ENCODE data around the gene GON4L.

GON4L gene

DNA sequence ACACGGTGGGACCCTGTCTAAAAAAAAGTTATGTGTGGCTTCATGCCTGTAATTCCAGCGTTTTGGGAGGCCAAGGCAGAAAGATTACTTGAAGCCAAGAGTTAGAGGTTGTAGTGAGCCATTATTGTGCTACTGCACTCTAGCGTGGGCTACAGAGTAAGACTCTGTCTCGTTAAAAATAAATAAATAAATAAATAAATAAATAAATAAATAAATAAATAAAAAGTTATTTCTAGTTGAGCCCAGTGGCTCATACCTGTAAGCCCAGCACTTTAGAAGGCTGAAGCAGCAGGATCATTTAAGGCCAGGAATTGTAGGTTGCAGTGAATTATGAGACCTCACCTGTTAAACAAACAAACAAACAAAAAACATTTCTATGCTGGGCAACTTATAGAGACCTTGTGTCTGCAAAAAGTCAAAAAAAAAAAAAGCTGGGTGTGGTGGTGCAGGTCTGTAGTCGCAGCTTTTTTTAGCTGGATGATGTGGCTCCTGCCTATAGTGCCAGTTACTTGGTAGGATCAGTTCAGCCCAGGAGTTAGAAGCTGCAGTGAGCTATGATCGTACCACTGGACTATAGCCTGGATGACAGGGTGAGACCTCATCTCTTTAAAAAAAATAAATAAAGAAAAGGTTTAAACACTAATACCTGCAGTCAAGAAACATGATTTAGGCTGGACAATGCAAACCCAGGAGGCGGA lies 25.6 kb downstream of the GON4L start (continued):
- TF ChIP-seq, protein P1, sequence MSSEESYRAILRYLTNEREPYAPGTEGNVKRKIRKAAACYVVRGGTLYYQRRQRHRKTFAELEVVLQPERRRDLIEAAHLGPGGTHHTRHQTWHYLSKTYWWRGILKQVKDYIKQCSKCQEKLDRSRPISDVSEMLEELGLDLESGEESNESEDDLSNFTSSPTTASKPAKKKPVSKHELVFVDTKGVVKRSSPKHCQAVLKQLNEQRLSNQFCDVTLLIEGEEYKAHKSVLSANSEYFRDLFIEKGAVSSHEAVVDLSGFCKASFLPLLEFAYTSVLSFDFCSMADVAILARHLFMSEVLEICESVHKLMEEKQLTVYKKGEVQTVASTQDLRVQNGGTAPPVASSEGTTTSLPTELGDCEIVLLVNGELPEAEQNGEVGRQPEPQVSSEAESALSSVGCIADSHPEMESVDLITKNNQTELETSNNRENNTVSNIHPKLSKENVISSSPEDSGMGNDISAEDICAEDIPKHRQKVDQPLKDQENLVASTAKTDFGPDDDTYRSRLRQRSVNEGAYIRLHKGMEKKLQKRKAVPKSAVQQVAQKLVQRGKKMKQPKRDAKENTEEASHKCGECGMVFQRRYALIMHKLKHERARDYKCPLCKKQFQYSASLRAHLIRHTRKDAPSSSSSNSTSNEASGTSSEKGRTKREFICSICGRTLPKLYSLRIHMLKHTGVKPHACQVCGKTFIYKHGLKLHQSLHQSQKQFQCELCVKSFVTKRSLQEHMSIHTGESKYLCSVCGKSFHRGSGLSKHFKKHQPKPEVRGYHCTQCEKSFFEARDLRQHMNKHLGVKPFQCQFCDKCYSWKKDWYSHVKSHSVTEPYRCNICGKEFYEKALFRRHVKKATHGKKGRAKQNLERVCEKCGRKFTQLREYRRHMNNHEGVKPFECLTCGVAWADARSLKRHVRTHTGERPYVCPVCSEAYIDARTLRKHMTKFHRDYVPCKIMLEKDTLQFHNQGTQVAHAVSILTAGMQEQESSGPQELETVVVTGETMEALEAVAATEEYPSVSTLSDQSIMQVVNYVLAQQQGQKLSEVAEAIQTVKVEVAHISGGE (tag by site-specific recombination; conservative IDR thresholded peaks at IDR 0.05; ENCODE audit: low read depth), result peak; percentile 69
- 0 out of 2 replicates have a peak, but pooled peaks have one; percentile 17 for TF ChIP-seq ZNF514 (tag by site-specific recombination; IDR thresholded peaks at IDR 0.05)

DNA sequence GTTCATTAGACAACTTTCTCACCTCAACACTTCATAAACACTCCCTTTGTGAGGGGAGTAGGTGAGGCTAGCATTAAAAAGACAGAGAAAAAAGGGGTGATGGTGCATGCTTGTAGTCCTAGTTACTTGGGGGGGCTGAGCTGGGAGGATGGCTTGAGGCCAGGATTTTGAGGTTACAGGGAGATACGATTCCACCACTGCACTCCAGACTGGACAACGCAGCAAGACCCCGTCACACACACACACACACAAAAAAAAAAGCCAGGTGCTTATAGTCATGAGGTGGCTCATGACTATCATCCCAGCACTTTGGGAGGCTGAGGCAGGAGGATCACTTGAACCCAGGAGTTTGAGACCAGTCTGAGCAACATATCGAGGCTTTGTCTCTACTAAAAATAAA lies 29.6 kb downstream of the GON4L start:
- POLR2A ChIA-PET, result no interaction called here
- no peak overlapping the region for H3K27ac ChIP-seq (ENCODE audit: extremely low read depth, low read depth, low read length)
- TF ChIP-seq ZNF121 (tag by site-specific recombination; IDR thresholded peaks at IDR 0.05) (peak; percentile 94), OVOL3 (tag by site-specific recombination; IDR thresholded peaks at IDR 0.05) (no peak)
- no peak overlapping the region for H3K4me3 ChIP-seq (ENCODE audit: low read depth, low read length)
- no peaks in the 10 kb centered on the region for H3K4me1 ChIP-seq (ENCODE audit: control insufficient read depth, insufficient read depth, low read length)
- H3K36me3 ChIP-seq (ENCODE audit: control insufficient read depth in 2 of 2, insufficient read depth in 1 of 2, low read length in 2 of 2), result peaks cover 30 to 44% of the 10 kb centered on the region in 2 experiments; a peak in 2 of 3 replicates
- CTCF ChIA-PET, result interaction anchor here (0.6 kb wide), 1 partner anchor 150 kb away, joined by 3 read pairs; no protein-coding TSS in a partner anchor
- no peaks in the 10 kb centered on the region for H3K9me3 ChIP-seq (ENCODE audit: control insufficient read depth, insufficient read depth, low read depth, low read length)

DNA sequence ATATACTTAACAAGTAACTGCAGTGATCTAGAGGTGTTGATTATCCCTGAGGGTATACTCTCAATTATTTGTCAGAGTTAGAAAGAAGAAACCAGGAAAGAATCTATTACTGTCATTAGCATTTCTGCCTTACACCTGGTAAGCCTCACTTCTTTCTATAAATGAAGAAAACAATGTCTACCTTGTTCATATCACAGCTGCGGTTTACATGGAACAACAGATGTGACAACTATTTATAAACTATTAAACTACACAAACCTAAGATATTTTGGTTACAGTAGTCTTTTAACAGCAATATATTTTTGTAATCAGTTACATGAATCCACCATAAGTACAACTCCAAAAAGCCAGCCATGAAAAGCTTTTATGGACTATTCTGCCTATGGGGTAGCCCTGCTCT lies 40.7 kb downstream of the GON4L start:
- ChIA-PET CTCF (interaction anchor here (0.7 kb wide), 1 partner anchor 46 kb away, joined by 3 read pairs; no protein-coding TSS in a partner anchor), POLR2A (no interaction called here)

More for the DNA sequence above, 40.7 kb downstream of the GON4L start:
- H3K9me3 ChIP-seq (ENCODE audit: control insufficient read depth, insufficient read depth, low read depth, low read length), result no peaks in the 10 kb centered on the region
- peaks cover 74 to 83% of the 10 kb centered on the region in 2 experiments for H3K36me3 ChIP-seq (ENCODE audit: control insufficient read depth in 2 of 2, insufficient read depth in 1 of 2, low read length in 2 of 2)
- H3K4me3 ChIP-seq (ENCODE audit: low read depth, low read length), result no peak overlapping the region
- TF ChIP-seq, protein P2, sequence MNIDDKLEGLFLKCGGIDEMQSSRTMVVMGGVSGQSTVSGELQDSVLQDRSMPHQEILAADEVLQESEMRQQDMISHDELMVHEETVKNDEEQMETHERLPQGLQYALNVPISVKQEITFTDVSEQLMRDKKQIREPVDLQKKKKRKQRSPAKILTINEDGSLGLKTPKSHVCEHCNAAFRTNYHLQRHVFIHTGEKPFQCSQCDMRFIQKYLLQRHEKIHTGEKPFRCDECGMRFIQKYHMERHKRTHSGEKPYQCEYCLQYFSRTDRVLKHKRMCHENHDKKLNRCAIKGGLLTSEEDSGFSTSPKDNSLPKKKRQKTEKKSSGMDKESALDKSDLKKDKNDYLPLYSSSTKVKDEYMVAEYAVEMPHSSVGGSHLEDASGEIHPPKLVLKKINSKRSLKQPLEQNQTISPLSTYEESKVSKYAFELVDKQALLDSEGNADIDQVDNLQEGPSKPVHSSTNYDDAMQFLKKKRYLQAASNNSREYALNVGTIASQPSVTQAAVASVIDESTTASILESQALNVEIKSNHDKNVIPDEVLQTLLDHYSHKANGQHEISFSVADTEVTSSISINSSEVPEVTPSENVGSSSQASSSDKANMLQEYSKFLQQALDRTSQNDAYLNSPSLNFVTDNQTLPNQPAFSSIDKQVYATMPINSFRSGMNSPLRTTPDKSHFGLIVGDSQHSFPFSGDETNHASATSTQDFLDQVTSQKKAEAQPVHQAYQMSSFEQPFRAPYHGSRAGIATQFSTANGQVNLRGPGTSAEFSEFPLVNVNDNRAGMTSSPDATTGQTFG (tag by site-specific recombination; IDR thresholded peaks at IDR 0.05; ENCODE audit: borderline replicate concordance), result no peak
- TF ChIP-seq ZNF843 (tag by site-specific recombination; IDR thresholded peaks at IDR 0.05) (no peak), HOXD13 (CRISPR knock-in tag; IDR thresholded peaks at IDR 0.05; ENCODE audit: borderline replicate concordance) (no peak), ZNF324 (tag by site-specific recombination; IDR thresholded peaks at IDR 0.05) (no peak), ZFP37 (tag by site-specific recombination; IDR thresholded peaks at IDR 0.05) (no peak), ZNF274 (IDR thresholded peaks at IDR 0.05; ENCODE audit: low read length) (no peak), ZNF274 (tag by site-specific recombination; IDR thresholded peaks at IDR 0.05; ENCODE audit: borderline replicate concordance) (no peak), SP3 (tag by site-specific recombination; IDR thresholded peaks at IDR 0.05) (no peak), ZNF473 (tag by site-specific recombination; IDR thresholded peaks at IDR 0.05) (no peak), ZNF658 (tag by site-specific recombination; IDR thresholded peaks at IDR 0.05) (no peak), ZNF37A (tag by site-specific recombination; IDR thresholded peaks at IDR 0.05) (no peak), ZNF341 (tag by site-specific recombination; IDR thresholded peaks at IDR 0.05; ENCODE audit: low read depth) (no peak), ZNF791 (tag by site-specific recombination; IDR thresholded peaks at IDR 0.05) (no peak), ZNF670 (tag by site-specific recombination; IDR thresholded peaks at IDR 0.05; ENCODE audit: low read depth) (no peak), ZNF140 (tag by site-specific recombination; IDR thresholded peaks at IDR 0.05) (no peak), ZBTB7A (tag by site-specific recombination; IDR thresholded peaks at IDR 0.05; ENCODE audit: low read depth) (no peak)
- TF ChIP-seq, protein P3, sequence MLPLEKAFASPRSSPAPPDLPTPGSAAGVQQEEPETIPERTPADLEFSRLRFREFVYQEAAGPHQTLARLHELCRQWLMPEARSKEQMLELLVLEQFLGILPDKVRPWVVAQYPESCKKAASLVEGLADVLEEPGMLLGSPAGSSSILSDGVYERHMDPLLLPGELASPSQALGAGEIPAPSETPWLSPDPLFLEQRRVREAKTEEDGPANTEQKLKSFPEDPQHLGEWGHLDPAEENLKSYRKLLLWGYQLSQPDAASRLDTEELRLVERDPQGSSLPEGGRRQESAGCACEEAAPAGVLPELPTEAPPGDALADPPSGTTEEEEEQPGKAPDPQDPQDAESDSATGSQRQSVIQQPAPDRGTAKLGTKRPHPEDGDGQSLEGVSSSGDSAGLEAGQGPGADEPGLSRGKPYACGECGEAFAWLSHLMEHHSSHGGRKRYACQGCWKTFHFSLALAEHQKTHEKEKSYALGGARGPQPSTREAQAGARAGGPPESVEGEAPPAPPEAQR (tag by site-specific recombination; IDR thresholded peaks at IDR 0.05), result no peak
- TF ChIP-seq, protein P4, sequence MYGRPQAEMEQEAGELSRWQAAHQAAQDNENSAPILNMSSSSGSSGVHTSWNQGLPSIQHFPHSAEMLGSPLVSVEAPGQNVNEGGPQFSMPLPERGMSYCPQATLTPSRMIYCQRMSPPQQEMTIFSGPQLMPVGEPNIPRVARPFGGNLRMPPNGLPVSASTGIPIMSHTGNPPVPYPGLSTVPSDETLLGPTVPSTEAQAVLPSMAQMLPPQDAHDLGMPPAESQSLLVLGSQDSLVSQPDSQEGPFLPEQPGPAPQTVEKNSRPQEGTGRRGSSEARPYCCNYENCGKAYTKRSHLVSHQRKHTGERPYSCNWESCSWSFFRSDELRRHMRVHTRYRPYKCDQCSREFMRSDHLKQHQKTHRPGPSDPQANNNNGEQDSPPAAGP (tag by site-specific recombination; IDR thresholded peaks at IDR 0.05), result no peak
- H3K4me1 ChIP-seq (ENCODE audit: control insufficient read depth, insufficient read depth, low read length), result no peaks in the 10 kb centered on the region
- no peak overlapping the region for H3K27ac ChIP-seq (ENCODE audit: extremely low read depth, low read depth, low read length)

Measured in HEK293 (cell line).